Lower lobe of right lung (tissue), 2 donors: ENCODE measurements around the gene ZSCAN9. TPM values are rescaled to one million over a fixed set of nuclear protein-coding genes. Genes with fewer than 3 reads are reported as not detected.

Experiments used
- ATAC-seq, 2 donors: fragments of 200-7000 bp; cut with Tn5 transposase; one replicate each; pipeline ENCODE4 v1.9.1; 2020 to 2022; ENCODE audit warnings: mild to moderate bottlenecking in 2 of 2, moderate library complexity in 2 of 2
- DNase-seq: peaks from one replicate; pipeline ENCODE4 v3.0.0-alpha.2; 2020
- H3K27ac ChIP-seq: fragments of 200-600 bp; one replicate; pipeline ENCODE4 v1.8.0; 2022
- H3K27me3 ChIP-seq: fragments of 200-600 bp; one replicate; pipeline ENCODE4 v1.8.0; 2022; ENCODE audit warnings: low read depth
- H3K36me3 ChIP-seq: fragments of 200-600 bp; one replicate; pipeline ENCODE4 v1.8.0; 2022; ENCODE audit warnings: mild to moderate bottlenecking
- H3K4me1 ChIP-seq: fragments of 200-600 bp; one replicate; pipeline ENCODE4 v1.8.0; 2022
- H3K4me3 ChIP-seq: fragments of 200-600 bp; one replicate; pipeline ENCODE4 v1.8.0; 2022; ENCODE audit warnings: mild to moderate bottlenecking
- H3K9me3 ChIP-seq: fragments of 200-600 bp; one replicate; pipeline ENCODE4 v1.8.0; 2022
- CTCF ChIP-seq: fragments of 200-600 bp; IDR thresholded peaks from one replicate; pipeline ENCODE4 v1.8.0; 2022; ENCODE audit warnings: antibody characterized with exemption, mild to moderate bottlenecking
- intact Hi-C: fragments of 100-400 bp; cut with DNase I; formaldehyde crosslinking; loops from one replicate; pipeline ENCODE4 v1.11.0; 2022
- long read RNA-seq: library from polyadenylated mRNA; unstranded; transcript quantifications from one replicate; pipeline ENCODE4 v2.0.0, GENCODE V29; 2021
- total RNA-seq: library from RNA; stranded (reverse); fragmentation: NEBNext Ultra II Directional; extraction: Animal tissue kit (Norgen Biotek cat#: 25700); gene quantifications from one replicate; pipeline ENCODE4 v1.2.1, GENCODE V29; 2021
- donor health status: DM: no; HTN: yes; CAD: no; lungs with severe emphysema.

The ZSCAN9 gene
- total RNA-seq = 11.3 TPM
- long read RNA-seq, partial matches to known transcripts = 0 of 12 reads
- long read RNA-seq, other reads (novel, unspliced or antisense) = 8 of 12 reads

DNA sequence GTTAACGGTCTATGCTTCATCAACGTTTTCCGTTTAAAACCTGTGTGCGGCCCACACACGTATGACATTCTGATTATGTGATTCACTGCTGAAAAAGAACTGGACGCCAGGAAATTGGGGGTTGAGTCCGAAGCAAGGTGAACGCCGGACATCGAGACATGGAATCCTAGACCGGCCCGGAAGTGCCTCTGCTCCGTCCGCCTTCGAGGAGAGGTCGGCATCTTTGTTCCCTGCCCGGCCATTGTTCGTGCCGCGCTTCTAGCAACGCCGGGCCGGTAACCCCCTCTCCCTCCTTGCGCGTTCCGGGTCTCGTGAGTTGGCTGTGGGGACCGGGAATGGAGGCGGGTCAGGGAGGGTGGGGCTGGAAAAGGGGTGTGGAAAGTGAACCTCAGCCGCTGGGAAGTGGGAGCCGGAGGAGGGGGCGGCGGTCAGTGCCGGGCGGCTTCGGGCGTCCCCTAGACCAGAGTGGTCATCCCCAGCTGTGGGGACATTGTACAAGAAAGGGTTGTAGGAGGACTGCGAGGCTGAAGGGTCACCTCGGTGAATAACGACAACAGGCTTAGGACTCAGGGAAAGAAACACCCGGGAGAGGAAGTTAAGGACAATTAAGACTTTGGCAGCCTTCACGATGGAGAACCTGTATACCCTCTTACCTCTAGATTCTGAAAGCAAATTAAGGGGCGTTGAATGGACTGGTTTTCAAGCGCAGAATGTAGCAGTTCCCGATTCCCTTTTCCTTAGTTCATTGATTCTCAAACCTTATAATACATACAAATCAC lies at the start of gene ZSCAN9:
Gene ZSCAN9, plus strand, starts transcription at position 220 of the 779 bp plus-strand sequence. CDS start 1,810 bp downstream, outside the sequence.
- peak; percentile 90 for DNase-seq
- H3K36me3 ChIP-seq = peaks cover 33% of the 10 kb centered on the region
- peak; percentile 97 to 99 for ATAC-seq
- peak within 1 kb of the TSS; percentile 80 for H3K27ac ChIP-seq
- no peak for TF ChIP-seq CTCF
- intact Hi-C loops = no loop called here
- H3K27me3 ChIP-seq = no peaks in the 10 kb centered on the region
- no peaks in the 10 kb centered on the region for H3K9me3 ChIP-seq
- H3K4me3 ChIP-seq = peak within 1 kb of the TSS; percentile 82
- H3K4me1 ChIP-seq = peaks cover 14% of the 10 kb centered on the region

GRCh38 chr6:28176373-28176772 lies 48.7 kb upstream of the ZSCAN9 start:
- intact Hi-C loops = no loop called here
- Histone ChIP-seq H3K27me3 (peaks cover 13% of the 10 kb centered on the region), H3K9me3 (no peaks in the 10 kb centered on the region), H3K4me1 (no peaks in the 10 kb centered on the region), H3K27ac (no peak overlapping the region), H3K36me3 (no peaks in the 10 kb centered on the region), H3K4me3 (no peak overlapping the region)
- DNase-seq = no peak
- ATAC-seq = no peak
- no peak for TF ChIP-seq CTCF

DNA sequence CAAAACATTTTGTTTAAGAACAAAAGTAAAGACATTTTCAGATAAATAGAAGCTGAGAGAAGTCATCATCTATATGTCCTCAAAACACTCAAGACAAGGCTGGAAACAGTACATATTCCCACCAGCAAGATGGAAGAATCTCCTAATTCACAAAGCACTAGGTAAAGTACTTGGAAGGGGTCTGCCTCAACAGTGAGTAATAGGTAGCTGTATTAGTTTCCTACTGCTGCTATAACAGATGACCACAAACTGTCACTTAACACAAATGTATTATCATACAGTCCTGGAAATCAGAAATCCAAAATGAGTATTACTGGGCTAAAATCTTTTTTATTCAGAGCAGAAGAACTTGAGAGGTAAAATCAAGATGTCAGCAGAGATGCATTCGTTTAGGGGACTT lies 42.8 kb upstream of the ZSCAN9 start:
- DNase-seq = no peak
- ATAC-seq = no peak
- Histone ChIP-seq H3K36me3 (no peaks in the 10 kb centered on the region), H3K27ac (no peak overlapping the region), H3K4me3 (no peak overlapping the region), H3K4me1 (no peaks in the 10 kb centered on the region), H3K9me3 (peaks cover 8% of the 10 kb centered on the region), H3K27me3 (peaks cover 13% of the 10 kb centered on the region)
- intact Hi-C loops = no loop called here
- TF ChIP-seq CTCF = no peak

DNA sequence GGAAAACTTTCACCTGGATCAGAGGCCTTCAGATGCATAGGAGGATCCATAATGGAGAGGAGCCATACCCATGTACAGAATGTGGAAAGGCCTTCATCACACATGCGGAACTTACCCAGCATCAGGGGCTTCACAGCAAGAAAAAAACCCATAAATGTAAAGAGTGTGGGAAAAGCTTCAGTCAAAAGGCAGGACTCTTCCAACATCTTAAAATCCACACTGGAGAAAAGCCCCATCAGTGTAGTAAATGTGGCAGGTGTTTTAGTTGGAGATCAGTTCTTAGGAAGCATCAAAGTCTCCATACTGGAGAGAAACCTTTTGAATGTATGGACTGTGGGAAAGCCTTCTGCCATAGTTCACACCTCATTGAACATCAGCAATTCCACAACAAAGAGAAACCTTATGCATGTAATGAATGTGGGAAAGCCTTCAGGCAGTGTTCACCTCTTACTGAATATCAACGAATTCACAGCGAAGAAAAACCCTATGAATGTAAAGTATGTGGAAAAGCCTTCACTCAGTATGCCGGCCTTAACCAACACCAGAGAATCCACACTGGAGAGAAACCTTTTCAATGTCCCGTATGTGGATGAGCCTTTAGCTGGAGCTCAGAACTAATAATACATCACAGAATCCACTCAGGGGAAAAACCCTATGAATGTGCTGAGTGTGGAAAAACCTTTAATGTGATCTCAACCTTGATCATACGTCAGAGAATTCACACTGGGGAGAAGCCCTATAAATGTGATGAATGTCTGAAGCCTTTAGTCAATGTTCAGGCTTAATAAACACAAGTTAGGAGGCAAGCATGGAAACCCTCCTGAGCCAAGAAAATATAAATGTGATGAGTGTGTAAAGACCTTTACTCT lies 36.7 kb upstream of the ZSCAN9 start:
- intact Hi-C loops = no loop called here
- H3K9me3 ChIP-seq = peaks cover 37% of the 10 kb centered on the region
- H3K4me1 ChIP-seq = no peaks in the 10 kb centered on the region
- no peak for TF ChIP-seq CTCF
- H3K27ac ChIP-seq = no peak overlapping the region
- ATAC-seq = no peak
- H3K36me3 ChIP-seq = no peaks in the 10 kb centered on the region
- DNase-seq = no peak
- no peaks in the 10 kb centered on the region for H3K27me3 ChIP-seq
- H3K4me3 ChIP-seq = no peak overlapping the region

DNA sequence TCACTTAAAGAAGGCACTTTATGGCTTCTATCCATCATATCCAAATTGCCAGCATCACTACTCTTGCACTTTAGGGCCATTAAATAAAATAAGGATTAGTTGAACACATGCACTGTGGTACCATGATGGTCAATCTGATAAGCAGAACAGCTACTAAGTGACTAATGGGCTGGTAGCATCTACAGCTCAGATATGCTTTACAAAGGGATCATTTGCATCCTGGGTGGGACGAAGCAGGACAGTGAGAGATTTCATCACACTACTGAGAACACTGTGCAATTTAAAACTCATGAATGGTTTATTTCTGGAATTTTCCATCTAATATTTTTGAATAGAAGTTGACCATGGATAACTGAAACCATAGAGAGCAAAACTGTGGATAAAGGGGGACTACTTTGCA lies 25.1 kb upstream of the ZSCAN9 start:
- intact Hi-C loops = no loop called here
- Histone ChIP-seq H3K4me3 (no peak overlapping the region), H3K36me3 (no peaks in the 10 kb centered on the region), H3K9me3 (no peaks in the 10 kb centered on the region), H3K27me3 (peaks cover 16% of the 10 kb centered on the region), H3K4me1 (no peaks in the 10 kb centered on the region), H3K27ac (no peak overlapping the region)
- ATAC-seq (no peak), DNase-seq (no peak)
- TF ChIP-seq CTCF = no peak
